ENCODE measurements around the gene AHNAK2. TPM values are rescaled to one million over a fixed set of nuclear protein-coding genes. Genes with fewer than 3 reads are reported as not detected.
"Not testable (repeated sequence)": the region's sequence is repeated elsewhere in the genome, so short reads cannot be mapped to it uniquely, and the experiment has no call there.

Gene AHNAK2
- total and polyA plus RNA-seq, 2 experiments from 2014 or later: 1.8 to 4.6 TPM

DNA sequence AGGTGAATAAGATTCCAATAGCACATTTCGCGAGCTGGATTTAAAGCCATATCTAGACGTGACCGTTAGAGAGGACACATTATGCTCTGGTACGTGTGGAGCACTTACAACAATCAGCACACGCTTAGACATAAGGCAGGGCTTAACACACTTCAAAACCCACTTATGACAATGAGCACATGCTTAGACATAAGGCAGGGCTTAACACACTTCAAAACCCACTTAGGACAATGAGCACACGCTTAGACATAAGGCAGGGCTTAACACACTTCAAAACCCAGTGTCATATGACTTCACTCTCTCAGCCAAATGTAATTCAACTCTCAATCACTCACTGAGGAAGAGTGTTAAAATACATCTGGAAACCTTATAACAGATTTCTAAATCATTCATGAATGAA, 64.7 kb downstream of the AHNAK2 start:
- DNase-seq (ENCODE audit: low spot score): no peak
- no peaks in the 10 kb centered on the region for H3K9me2 ChIP-seq (replicated peaks; ENCODE audit: insufficient read depth)
- no peak overlapping the region for H3K4me2 ChIP-seq
- no peak overlapping the region for H3K27ac ChIP-seq
- TF ChIP-seq EZH2 (IDR thresholded peaks at IDR 0.05; ENCODE audit: borderline replicate concordance) (no peak), EZH2phosphoT487 (IDR thresholded peaks at IDR 0.05; ENCODE audit: low read depth, severe bottlenecking, unreplicated experiment) (no peak)
- TF ChIP-seq, protein P1, sequence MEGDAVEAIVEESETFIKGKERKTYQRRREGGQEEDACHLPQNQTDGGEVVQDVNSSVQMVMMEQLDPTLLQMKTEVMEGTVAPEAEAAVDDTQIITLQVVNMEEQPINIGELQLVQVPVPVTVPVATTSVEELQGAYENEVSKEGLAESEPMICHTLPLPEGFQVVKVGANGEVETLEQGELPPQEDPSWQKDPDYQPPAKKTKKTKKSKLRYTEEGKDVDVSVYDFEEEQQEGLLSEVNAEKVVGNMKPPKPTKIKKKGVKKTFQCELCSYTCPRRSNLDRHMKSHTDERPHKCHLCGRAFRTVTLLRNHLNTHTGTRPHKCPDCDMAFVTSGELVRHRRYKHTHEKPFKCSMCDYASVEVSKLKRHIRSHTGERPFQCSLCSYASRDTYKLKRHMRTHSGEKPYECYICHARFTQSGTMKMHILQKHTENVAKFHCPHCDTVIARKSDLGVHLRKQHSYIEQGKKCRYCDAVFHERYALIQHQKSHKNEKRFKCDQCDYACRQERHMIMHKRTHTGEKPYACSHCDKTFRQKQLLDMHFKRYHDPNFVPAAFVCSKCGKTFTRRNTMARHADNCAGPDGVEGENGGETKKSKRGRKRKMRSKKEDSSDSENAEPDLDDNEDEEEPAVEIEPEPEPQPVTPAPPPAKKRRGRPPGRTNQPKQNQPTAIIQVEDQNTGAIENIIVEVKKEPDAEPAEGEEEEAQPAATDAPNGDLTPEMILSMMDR (IDR thresholded peaks at IDR 0.05; ENCODE audit: poor library complexity): no peak
- H3K4me1 ChIP-seq (ENCODE audit: insufficient read depth): no peaks in the 10 kb centered on the region
- H3K27me3 ChIP-seq: peaks cover 10% of the 10 kb centered on the region
- H3K36me3 ChIP-seq (replicated peaks; ENCODE audit: insufficient read depth, low read depth): no peaks in the 10 kb centered on the region
- no peaks in the 10 kb centered on the region for H4K20me1 ChIP-seq (ENCODE audit: insufficient read depth, poor library complexity, severe bottlenecking)
- no peaks in the 10 kb centered on the region for H3K9me3 ChIP-seq (ENCODE audit: low read depth)
- 89% methylated on average over 7 of the region's 7 CpGs for WGBS (ENCODE audit: low lambda C conversion rate, missing lambda C conversion rate)
- H3K4me3 ChIP-seq: no peak overlapping the region
- no peak overlapping the region for H2AFZ ChIP-seq
- no peaks in the 10 kb centered on the region for H3K79me2 ChIP-seq

DNA sequence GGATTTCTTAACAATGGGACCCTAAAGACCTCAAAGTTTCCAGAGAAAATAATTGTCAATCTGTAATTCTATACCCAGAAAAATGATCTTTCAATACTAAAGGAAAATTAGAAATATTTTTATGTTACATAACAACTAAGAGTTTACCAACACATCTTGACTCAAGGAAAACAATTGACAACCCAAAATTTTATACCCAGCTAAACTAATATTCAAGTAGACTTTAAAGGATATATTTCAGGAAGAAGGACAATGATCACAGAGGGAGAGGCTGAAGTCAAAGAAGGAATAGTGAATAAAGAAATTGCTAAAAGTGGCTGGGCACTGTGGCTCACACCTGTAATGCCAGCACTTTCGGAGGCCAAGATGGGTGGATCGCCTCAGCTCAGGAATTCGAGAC, 66.1 kb downstream of the AHNAK2 start:
- Histone ChIP-seq H3K4me3 (no peak overlapping the region), H3K4me1 (ENCODE audit: insufficient read depth) (no peaks in the 10 kb centered on the region), H3K36me3 (replicated peaks; ENCODE audit: insufficient read depth, low read depth) (no peaks in the 10 kb centered on the region), H3K9me3 (ENCODE audit: low read depth) (no peaks in the 10 kb centered on the region), H3K4me2 (no peak overlapping the region), H3K27ac (no peak overlapping the region), H3K9me2 (replicated peaks; ENCODE audit: insufficient read depth) (no peaks in the 10 kb centered on the region), H2AFZ (no peak overlapping the region), H3K27me3 (peaks cover 10% of the 10 kb centered on the region), H3K79me2 (no peaks in the 10 kb centered on the region), H4K20me1 (ENCODE audit: insufficient read depth, poor library complexity, severe bottlenecking) (no peaks in the 10 kb centered on the region)
- no peak for DNase-seq (ENCODE audit: low spot score)
- 93% methylated on average over 3 of the region's 3 CpGs for WGBS (ENCODE audit: low lambda C conversion rate, missing lambda C conversion rate)
- TF ChIP-seq EZH2 (IDR thresholded peaks at IDR 0.05; ENCODE audit: borderline replicate concordance) (no peak), EZH2phosphoT487 (IDR thresholded peaks at IDR 0.05; ENCODE audit: low read depth, severe bottlenecking, unreplicated experiment) (no peak)
- TF ChIP-seq, protein P1 (IDR thresholded peaks at IDR 0.05; ENCODE audit: poor library complexity): no peak

DNA sequence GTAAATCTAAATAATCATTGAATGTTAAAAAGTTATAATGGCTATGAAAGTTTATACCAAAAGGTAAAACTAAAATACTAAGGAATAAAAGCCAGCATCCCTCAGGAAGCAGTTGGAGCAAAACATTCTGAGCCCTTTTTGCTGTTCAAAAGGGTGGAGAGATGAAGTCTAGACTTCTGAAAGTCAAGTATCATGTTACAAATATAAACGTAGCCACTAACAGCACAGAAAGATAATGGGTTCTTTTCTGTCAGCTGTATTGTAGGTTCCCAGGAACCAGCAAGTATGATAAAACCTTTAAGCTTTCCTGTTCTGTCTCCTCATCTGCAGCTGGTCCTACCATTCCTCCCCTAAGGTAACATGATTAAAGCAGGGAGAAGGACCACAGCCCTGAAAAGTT, 69.9 kb downstream of the AHNAK2 start:
- Histone ChIP-seq H3K79me2 (no peaks in the 10 kb centered on the region), H3K27ac (no peak overlapping the region), H3K4me2 (no peak overlapping the region), H3K4me1 (ENCODE audit: insufficient read depth) (no peaks in the 10 kb centered on the region), H3K36me3 (replicated peaks; ENCODE audit: insufficient read depth, low read depth) (no peaks in the 10 kb centered on the region), H3K9me3 (ENCODE audit: low read depth) (no peaks in the 10 kb centered on the region), H3K9me2 (replicated peaks; ENCODE audit: insufficient read depth) (no peaks in the 10 kb centered on the region), H3K27me3 (peaks cover 4% of the 10 kb centered on the region), H3K4me3 (no peak overlapping the region), H4K20me1 (ENCODE audit: insufficient read depth, poor library complexity, severe bottlenecking) (no peaks in the 10 kb centered on the region), H2AFZ (no peak overlapping the region)
- 4% methylated on average over 1 of the region's 1 CpG for WGBS (ENCODE audit: low lambda C conversion rate, missing lambda C conversion rate)
- no peak for TF ChIP-seq EZH2phosphoT487 (IDR thresholded peaks at IDR 0.05; ENCODE audit: low read depth, severe bottlenecking, unreplicated experiment)
- TF ChIP-seq, protein P1 (IDR thresholded peaks at IDR 0.05; ENCODE audit: poor library complexity): no peak
- TF ChIP-seq EZH2 (IDR thresholded peaks at IDR 0.05; ENCODE audit: borderline replicate concordance): no peak
- no peak for DNase-seq (ENCODE audit: low spot score)

DNA sequence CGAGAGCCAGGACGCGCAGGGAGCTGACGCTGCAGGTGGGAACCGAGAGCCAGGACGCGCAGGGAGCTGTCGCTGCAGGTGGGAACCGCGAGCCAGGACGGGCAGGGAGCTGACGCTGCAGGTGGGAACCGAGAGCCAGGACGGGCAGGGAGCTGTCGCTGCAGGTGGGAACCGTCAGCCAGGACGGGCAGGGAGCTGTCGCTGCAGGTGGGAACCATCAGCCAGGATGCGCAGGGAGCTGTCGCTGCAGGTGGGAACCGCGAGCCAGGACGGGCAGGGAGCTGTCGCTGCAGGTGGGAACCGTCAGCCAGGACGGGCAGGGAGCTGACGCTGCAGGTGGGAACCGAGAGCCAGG, 72.6 kb downstream of the AHNAK2 start:
- not testable (repeated sequence) for DNase-seq (ENCODE audit: low spot score); H3K36me3 ChIP-seq (replicated peaks; ENCODE audit: insufficient read depth, low read depth); H3K4me1 ChIP-seq (ENCODE audit: insufficient read depth); H3K27me3 ChIP-seq; H3K4me3 ChIP-seq; H4K20me1 ChIP-seq (ENCODE audit: insufficient read depth, poor library complexity, severe bottlenecking); H3K79me2 ChIP-seq; H3K27ac ChIP-seq; H2AFZ ChIP-seq; H3K9me2 ChIP-seq (replicated peaks; ENCODE audit: insufficient read depth); H3K4me2 ChIP-seq; H3K9me3 ChIP-seq (ENCODE audit: low read depth)
- 64% methylated on average over 6 of the region's 28 CpGs for WGBS (ENCODE audit: low lambda C conversion rate, missing lambda C conversion rate)

DNA sequence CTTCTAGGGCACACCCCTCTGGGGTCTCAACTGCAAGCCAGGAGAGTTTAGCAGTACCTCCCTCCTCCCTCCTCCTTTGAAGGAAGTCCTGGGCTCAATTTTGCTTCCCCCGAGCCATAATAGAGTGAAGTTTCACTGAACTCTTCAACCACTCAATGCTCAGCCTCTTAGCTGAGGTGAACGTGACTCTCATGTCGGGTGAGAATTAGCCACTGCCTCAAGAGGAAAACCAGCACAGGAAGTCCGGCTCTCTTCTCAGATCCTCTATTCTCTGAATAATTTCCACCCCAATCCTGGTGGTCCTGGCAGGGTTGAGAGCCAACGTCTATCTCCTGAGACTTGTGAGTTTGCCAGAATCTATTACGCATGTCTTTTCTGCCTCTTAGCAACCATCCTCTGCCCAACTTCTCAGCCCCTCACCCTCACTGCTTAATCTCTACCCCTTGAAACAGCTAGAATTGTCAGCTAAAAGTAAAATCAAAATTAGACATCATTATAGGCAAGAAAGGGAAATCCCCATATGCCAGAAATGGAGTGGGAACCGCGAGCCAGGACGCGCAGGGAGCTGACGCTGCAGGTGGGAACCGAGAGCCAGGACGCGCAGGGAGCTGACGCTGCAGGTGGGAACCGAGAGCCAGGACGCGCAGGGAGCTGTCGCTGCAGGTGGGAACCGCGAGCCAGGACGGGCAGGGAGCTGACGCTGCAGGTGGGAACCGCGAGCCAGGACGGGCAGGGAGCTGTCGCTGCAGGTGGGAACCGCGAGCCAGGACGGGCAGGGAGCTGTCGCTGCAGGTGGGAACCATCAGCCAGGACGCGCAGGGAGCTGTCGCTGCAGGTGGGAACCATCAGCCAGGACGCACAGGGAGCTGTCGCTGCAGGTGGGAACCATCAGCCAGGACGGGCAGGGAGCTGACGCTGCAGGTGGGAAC, 73.3 kb downstream of the AHNAK2 start:
- H3K4me2 ChIP-seq; H3K9me2 ChIP-seq (replicated peaks; ENCODE audit: insufficient read depth); H3K36me3 ChIP-seq (replicated peaks; ENCODE audit: insufficient read depth, low read depth); H3K79me2 ChIP-seq; H3K4me3 ChIP-seq; H4K20me1 ChIP-seq (ENCODE audit: insufficient read depth, poor library complexity, severe bottlenecking); H3K27ac ChIP-seq; DNase-seq (ENCODE audit: low spot score); H3K27me3 ChIP-seq; H3K4me1 ChIP-seq (ENCODE audit: insufficient read depth); H2AFZ ChIP-seq; H3K9me3 ChIP-seq (ENCODE audit: low read depth): not testable (repeated sequence)
- 69% methylated on average over 27 of the region's 38 CpGs for WGBS (ENCODE audit: low lambda C conversion rate, missing lambda C conversion rate)

All from hepatocyte (in vitro differentiated cells).